HG03460 (cell line): Measurements from ENCODE around the gene ANGEL2.

Source experiments
- ATAC-seq: cut with Tn5 transposase; IDR thresholded peaks from one replicate; pipeline ENCODE4 v1.9.1; 2021; ENCODE audit not compliant: unreplicated experiment

Gene ANGEL2

DNA sequence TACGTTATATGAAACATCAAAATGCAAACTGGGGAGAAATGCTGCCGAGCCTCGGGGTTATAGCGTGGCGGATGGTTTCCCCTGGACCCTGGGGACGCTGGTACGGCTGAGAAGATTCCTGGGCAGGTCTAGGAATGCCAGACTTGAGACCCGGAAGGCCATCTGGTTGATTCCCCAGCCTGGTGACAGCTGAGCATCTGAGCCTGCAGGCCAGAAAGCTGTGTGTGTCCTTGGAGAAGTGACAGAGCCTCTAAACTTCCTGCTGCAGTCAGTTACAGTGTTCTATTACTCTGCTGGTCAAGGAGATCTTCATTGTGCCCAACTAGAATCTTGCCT lies 63.1 kb downstream of the ANGEL2 start:
- no peak for ATAC-seq

DNA sequence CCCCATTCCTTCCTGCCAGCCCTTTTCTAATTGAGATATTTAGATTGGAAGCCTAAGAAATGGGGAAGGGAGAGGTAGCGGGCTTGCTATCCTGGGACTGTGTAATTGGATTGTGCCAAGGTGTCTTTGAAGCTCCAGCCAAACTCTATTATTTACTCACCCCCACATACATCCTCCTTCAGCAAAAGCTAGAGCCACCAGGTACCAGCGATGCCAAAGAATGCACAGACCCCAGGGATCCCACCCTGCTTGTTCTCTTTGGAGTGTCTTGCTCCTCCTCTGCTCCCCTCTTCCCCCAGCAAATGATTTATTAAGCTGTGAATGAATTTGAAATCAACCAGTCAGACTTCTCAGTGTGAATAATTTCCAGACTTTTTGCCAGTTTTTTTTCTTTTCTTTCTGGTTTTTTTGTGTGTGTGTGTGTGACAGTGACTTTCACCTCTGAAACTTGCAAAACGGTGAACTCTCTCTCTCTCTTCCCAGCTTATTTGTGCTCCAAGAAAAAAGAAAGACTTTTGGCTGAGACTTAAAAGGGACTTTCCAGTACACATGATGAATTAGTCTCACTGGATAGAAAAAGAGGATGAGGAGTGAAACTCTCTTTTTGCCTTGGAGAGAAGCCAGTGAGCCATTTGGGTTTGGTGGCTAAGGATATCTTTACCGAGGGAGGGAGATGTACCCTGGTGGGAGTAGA lies 63.6 kb downstream of the ANGEL2 start:
- ATAC-seq = no peak

DNA sequence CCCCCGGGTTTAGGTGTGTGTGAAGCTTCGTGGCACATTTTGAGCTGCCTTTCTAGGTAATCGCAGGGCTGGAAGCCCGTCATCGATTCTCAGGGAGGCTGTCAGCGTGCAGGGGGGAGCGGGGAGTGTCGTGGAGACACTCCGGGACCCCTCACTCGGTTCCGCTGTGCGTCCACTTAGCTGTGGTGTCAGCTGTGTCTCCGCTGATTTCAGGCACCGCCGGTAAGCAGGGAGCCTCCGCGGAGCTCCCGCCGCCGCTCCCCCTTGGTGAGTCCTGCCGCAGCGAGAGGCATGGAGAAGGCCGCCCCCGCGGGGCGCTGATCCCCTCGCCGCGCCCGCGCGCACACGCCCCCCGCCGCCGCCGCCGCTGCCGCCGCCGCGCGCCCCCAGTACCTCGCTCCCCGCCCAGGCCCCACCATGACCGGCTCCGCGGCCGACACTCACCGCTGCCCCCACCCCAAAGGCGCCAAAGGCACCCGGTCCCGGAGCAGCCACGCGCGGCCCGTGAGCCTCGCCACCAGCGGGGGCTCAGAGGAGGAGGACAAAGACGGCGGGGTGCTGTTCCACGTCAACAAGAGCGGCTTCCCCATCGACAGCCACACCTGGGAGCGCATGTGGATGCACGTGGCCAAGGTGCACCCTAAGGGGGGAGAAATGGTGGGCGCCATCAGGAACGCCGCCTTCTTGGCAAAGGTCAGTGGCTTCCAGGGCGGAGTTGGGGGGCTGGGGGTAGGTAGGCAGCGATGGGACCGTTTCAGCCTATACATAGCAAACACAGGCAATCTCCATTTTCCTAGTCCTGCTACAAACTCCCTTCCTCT lies 64.3 kb downstream of the ANGEL2 start:
- no peak for ATAC-seq

DNA sequence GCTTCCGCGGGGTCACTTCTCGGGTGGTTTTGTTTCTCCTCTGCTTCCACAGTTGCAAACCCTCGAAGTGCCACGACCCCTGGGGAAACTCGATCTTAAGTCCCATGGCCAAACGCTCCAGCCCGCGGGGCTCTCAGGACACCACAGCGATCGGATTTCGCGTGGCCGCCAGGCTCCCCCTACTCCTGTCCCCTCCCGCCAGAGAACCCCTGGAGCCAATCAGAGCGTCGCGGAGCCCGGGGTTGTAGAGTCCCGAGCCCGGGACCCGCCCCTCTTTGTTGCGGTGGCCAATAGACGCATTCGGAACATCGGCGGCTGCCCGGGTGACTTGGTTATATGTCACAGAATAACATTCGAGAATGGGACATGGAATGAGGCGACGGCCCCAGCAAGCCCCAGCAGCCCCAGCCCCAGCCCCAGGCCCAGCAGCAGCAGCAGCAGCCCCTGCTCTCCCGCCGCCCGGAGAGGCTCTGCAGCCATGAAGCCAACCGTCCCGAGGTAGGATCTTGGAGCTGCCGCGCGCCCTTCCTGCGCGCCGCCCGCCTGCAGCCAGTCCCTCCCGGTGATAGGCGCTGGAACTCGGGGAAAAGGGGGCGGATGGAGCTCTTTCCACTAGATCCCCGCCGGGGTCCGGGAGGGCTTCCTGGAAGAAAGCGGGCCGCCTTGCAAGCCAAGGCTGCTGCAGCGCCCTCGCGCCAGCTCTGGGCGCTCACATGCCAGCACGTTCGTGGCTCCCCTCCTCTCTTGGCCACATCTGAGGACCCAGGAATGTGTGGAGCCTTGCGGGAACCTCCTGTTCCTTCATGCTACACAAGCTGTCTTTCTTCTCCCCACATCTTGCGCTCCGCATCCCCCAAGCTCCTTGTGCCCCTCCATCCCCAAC lies 65.2 kb downstream of the ANGEL2 start, which contains the start of gene VASH2:
Gene VASH2 (plus strand): TSS at position 299 of the 883 bp plus-strand sequence. CDS start 1,002 bp downstream, outside the sequence.
- ATAC-seq = peak; percentile 97

DNA sequence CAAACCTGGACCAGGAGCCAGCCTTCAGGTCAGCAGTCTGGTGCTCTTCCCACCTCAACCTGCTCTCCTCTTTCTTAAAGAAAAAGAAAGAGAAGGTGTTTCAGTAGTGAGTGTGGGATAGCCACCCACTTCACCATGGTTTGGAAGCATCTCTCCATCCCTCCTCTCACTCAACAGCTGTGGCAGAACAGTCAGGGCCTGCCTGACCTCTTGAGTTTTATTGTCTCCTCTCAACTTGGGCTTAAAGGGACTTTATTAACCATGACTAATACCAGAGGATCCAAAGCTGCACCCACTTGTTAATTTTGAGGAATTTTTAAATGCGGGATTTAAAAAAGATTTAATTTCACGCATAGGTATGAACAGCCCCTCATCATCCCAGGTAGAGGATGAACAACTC lies 65.9 kb downstream of the ANGEL2 start:
- no peak for ATAC-seq

DNA sequence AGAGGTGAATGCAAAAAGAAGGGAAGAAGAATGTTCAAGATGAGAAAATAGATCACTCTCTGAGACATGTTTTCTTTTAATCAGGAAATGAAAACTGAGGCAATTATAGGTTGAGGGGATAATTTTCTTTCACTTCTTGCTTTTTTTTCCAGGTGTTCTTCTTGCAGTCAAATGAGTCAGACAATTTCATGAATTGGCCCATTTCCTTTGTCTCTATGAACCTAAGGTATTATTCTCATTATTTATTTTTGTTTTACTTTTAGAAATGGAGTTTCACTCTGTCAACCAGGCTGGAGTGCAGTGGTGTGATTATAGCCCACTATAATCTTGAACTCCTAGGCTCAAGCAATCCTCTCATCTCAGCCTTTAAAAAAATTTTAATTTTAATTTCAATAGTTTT lies 68.8 kb downstream of the ANGEL2 start:
- no peak for ATAC-seq

DNA sequence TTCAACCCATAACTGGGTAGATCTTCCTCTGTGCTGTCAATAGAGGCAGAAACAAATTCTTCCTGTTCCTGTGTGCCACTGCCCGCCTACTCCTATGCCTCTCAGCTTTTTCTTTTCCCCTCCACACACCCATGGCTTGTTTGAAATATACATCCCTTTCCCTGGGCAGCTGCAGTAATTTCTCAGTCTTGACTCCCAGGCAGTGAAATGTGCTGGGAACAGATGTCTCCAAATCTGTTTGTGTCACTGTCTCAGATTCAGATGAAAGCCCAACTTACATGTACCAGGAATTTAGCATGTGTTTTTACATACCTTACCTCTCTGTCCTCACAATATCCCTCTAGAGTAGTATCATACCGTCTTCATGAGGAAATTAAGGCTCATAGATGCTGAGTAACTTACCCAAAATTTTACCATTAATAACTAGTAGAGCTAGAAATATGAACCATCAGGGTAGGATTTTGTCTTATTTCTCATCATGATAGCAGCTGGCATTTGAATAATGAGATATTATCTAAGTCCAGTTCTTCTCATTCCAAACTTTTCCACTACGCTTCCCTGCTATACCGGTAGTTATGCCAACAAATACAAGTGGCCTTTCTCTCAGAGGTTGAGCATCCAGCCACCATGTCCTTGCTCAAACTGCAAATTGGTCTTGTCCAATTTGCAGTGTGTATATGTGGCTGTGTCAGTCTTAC lies 70.1 kb downstream of the ANGEL2 start:
- no peak for ATAC-seq

DNA sequence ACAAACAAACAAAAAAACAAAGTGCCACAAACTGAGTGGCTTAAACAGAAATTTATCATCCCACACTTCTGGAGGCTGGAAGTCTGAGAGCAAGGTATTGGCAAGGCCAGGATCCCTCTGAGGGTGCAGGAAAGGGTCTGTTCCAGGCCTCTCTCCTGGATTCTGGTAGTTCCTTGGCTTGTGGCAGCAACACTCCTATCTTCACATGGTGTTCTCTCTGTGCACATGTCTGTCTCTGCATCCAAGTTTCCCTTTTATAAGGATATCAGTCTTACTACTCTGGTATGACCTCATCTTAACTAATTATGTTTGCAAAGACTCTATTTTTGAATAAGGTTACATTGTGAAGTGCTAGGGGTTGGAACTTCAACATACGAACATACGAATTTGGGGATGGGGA lies 70.6 kb downstream of the ANGEL2 start:
- no peak for ATAC-seq

DNA sequence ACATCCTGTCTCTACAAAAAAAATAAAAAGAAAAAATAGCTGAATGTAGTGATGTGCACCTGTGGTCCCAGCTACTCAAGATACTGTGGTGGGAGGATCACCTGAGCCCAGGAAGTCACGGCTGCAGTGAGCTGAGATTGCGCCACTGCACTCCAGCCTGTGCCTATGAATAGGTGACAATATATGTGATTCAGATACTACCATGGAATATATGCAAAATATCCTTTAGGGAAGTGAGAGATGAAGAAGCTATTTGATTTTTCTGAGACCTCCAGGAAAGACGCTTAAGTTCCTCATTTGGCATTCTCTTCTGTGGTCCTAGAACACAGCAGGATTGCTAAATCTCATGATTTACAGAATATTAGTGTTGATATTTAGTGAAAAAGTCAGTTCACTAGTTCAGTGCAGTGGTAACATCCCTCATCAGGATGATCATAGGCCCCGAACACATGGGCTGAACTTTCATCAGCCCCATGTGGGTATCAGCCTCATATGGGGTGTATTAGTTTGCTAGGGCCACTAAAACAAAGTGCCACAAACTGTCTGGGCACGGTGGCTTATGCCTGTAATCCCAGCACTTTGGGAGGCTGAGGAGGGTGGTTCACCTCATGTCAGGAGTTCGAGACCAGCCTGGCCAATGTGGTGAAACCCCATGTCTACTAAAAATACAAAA lies 71.3 kb downstream of the ANGEL2 start:
- ATAC-seq = no peak

DNA sequence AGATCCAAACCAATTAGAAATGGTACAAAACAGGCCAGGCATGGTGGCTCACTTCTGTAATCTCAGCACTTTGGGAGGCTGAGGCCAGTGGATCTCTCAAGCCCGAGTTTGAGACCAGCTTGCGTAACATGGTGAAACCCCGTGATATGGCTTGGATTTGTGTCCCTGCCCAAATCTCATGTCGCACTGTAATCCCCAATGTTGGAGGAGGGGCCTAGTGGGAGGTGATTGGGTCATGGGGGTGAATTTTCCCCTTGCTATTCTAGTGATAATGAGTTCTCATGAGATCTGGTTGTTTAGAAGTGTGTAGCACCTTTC lies 72.3 kb downstream of the ANGEL2 start:
- ATAC-seq = no peak

DNA sequence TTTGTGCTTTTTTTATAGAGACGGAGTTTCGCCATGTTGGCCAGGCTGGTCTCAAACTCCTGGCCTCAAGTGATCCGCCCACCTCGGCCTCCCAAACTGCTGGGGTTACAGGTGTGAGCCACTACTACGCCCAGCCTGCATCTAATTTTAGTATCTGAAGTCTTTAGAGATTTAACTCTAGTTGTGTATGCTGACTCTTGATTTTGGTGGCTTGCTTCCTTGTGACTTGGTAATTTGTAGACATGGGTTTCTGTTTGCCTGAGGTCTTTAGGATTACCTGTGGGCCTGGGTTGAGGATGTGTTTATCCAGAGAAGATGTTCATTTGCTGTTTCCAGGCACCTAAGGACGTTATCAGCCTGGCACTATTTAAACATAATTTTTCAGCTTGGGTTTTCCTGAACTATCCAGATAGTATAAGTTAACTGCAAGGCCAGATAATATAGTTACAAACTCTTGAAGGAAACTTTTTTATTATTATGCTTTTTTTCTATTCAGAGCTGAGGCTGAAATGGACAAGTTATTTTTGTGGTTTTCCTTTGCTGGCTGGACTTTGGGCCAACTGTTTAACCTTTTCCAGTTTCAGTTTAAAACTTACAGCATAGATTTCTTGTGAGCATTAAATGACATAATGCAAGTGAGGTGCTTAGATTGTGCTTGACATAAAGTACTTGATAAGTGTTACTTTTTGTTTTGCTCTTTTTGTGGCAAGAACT lies 72.8 kb downstream of the ANGEL2 start:
- no peak for ATAC-seq
